Natural killer cell (primary cell): ENCODE measurements around the gene COPS6. TPM values are rescaled to one million over a fixed set of nuclear protein-coding genes. Genes with fewer than 3 reads are reported as not detected.
"Not testable (repeated sequence)": the region's sequence is repeated elsewhere in the genome, so short reads cannot be mapped to it uniquely, and the experiment has no call there.

Experiments used
- ATAC-seq, 3 donors: fragments of 150-1000 bp in 2 of 3; fragments of 200-7000 bp in 1 of 3; cut with Tn5 transposase; 1 replicate in 1 of 3; 2 replicates in 2 of 3; pipeline ENCODE4 v1.10.0; 2021; ENCODE audit warnings: mild to moderate bottlenecking in 2 of 3, moderate library complexity in 2 of 3
- DNase-seq, 2 donors: peaks; one replicate each; pipeline versions ENCODE4 v3.0.0 to v3.0.0-alpha.2; 2013 to 2021; ENCODE audit warnings: mixed read lengths in 1 of 2
- H3K27ac ChIP-seq: one replicate; pipeline ENCODE4 v1.5.1; 2013; ENCODE audit warnings: mild to moderate bottlenecking, low read length
- H3K27me3 ChIP-seq: one replicate; pipeline ENCODE4 v1.6.1; 2013; ENCODE audit warnings: low read length; ENCODE audit not compliant: control insufficient read depth, insufficient read depth
- H3K36me3 ChIP-seq: one replicate; pipeline ENCODE4 v1.6.1; 2013; ENCODE audit warnings: low read length; ENCODE audit not compliant: control insufficient read depth, insufficient read depth
- H3K4me1 ChIP-seq: one replicate; pipeline ENCODE4 v1.6.1; 2013; ENCODE audit warnings: low read length; ENCODE audit not compliant: control insufficient read depth, insufficient read depth
- H3K4me3 ChIP-seq: one replicate; pipeline ENCODE4 v1.5.1; 2013; ENCODE audit warnings: low read length
- H3K9me3 ChIP-seq: one replicate; pipeline ENCODE4 v1.6.1; 2013; ENCODE audit warnings: low read length; ENCODE audit not compliant: control insufficient read depth, insufficient read depth
- H3K27ac Mint-ChIP-seq, 2 donors: one replicate each; pipeline ENCODE4 v1.8.0; 2022; ENCODE audit warnings: mild to moderate bottlenecking in 2 of 2, mixed read lengths in 2 of 2, moderate library complexity in 1 of 2
- H3K27me3 Mint-ChIP-seq, 2 donors: one replicate each; pipeline ENCODE4 v1.8.0; 2022; ENCODE audit warnings: low read depth in 2 of 2, mixed read lengths in 2 of 2
- H3K36me3 Mint-ChIP-seq: one replicate; pipeline ENCODE4 v1.8.0; 2022; ENCODE audit warnings: mixed read lengths
- H3K4me1 Mint-ChIP-seq, 2 donors: one replicate each; pipeline ENCODE4 v1.8.0; 2022; ENCODE audit warnings: mixed read lengths in 2 of 2
- H3K4me3 Mint-ChIP-seq: one replicate; pipeline ENCODE4 v1.8.0; 2022; ENCODE audit warnings: mild to moderate bottlenecking, moderate library complexity, mixed read lengths
- H3K9me3 Mint-ChIP-seq, 2 donors: one replicate each; pipeline ENCODE4 v1.8.0; 2022; ENCODE audit warnings: mixed read lengths in 2 of 2
- WGBS: methylation state at CpG from one replicate; pipeline ENCODE4 v1.1.7; 2013; ENCODE audit warnings: missing lambda C conversion rate; ENCODE audit not compliant: insufficient coverage; 5-methylcytosine and 5-hydroxymethylcytosine counted together
- intact Hi-C: fragments of 100-400 bp; cut with micrococcal nuclease; formaldehyde crosslinking; loops from one replicate; pipeline ENCODE4 v1.14.2; 2022
- total RNA-seq, 4 donors: library from RNA; stranded (reverse); fragments of 120-200 nt in 1 of 4; gene quantifications; one replicate each; pipeline versions ENCODE4 v1.2.3 to v1.2.4, GENCODE V29; 2013 to 2022
- TF ChIP-seq, protein P1 (sequence below): fragments of 200-600 bp; IDR thresholded peaks from one replicate; pipeline ENCODE4 v1.8.0; 2022; ENCODE audit warnings: antibody characterized with exemption

The COPS6 gene
- total RNA-seq, 3 donors from 2014 or later (not counting 1 experiment from before 2014, with no cell fraction given), result 79.0 to 94.6 (median 84.4) TPM

DNA sequence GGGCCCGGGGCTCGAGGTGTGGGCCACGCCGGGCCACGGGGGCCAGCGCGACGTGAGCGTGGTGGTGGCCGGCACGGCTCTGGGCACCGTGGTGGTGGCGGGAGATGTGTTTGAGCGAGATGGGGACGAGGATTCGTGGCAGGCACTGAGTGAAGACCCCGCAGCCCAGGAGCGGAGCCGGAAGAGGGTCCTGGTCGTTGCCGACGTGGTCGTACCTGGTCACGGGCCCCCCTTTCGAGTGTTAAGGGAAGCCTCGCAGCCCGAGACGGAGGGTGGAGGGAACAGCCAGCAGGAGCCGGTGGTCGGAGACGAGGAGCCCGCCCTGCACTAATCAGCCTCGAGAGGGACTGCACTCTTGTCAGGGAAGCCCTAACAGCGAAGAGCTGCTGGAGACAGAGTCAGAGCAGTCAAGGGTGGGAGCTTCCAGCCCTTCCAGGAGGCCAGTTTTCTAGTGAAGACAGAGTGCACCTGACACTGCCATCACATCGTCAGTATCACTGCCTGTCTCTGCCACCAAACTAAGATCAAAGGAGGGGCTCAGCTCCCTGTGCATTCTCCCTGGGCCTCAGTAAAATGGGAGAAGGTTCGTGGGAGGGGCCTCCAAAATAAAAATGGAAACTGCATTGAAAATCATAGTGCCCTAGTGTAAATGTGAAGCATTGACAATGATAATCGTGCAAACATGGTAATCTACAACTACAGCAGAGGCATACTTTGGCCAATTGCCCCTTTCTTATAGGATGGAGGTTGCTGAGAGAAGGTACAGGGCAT lies 39.3 kb downstream of the COPS6 start:
- Mint-ChIP-seq H3K4me3 (peak overlapping the region; percentile 52), H3K27me3 (peaks cover 0 to 4% of the 10 kb centered on the region in 2 donors), H3K36me3 (no peaks in the 10 kb centered on the region), H3K4me1 (peaks cover 30 to 44% of the 10 kb centered on the region in 2 donors), H3K27ac (peak overlapping the region in 1 of 2 donors; percentile 99), H3K9me3 (no peaks in the 10 kb centered on the region)
- H3K36me3 ChIP-seq, result no peaks in the 10 kb centered on the region
- peak overlapping the region; percentile 88 for H3K4me3 ChIP-seq
- TF ChIP-seq, protein P1, sequence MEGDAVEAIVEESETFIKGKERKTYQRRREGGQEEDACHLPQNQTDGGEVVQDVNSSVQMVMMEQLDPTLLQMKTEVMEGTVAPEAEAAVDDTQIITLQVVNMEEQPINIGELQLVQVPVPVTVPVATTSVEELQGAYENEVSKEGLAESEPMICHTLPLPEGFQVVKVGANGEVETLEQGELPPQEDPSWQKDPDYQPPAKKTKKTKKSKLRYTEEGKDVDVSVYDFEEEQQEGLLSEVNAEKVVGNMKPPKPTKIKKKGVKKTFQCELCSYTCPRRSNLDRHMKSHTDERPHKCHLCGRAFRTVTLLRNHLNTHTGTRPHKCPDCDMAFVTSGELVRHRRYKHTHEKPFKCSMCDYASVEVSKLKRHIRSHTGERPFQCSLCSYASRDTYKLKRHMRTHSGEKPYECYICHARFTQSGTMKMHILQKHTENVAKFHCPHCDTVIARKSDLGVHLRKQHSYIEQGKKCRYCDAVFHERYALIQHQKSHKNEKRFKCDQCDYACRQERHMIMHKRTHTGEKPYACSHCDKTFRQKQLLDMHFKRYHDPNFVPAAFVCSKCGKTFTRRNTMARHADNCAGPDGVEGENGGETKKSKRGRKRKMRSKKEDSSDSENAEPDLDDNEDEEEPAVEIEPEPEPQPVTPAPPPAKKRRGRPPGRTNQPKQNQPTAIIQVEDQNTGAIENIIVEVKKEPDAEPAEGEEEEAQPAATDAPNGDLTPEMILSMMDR, result no peak
- H3K27me3 ChIP-seq, result no peaks in the 10 kb centered on the region
- H3K27ac ChIP-seq, result peak overlapping the region; percentile 8
- no peaks in the 10 kb centered on the region for H3K9me3 ChIP-seq
- ATAC-seq (no peak), DNase-seq (peak in 1 of 2 donors; percentile 48)
- H3K4me1 ChIP-seq, result peaks cover 34% of the 10 kb centered on the region
- WGBS, result 4% methylated on average over 37 of the region's 37 CpGs
- intact Hi-C loops, result loop anchor here (1.0 kb wide), 1 partner anchor 9 kb away; the partner anchor contains the start of genes CNPY4 and TAF6

DNA sequence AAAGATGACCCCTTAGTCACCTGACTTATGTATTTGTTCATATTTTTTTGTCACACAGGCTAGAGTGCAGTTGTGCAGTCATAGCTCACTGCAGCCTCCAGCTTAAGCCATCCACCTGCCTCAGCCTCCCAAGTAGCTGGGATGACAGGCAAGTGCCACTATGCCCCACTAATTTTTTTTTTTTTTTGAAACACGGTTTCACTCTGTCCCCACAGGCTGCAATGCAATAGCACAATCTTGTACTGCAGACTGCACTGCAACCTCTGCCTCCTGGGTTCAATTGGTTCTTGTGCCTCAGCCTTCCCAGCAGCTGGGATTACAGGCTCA lies 39.8 kb downstream of the COPS6 start:
- Mint-ChIP-seq H3K4me3 (peak overlapping the region; percentile 52), H3K36me3 (no peaks in the 10 kb centered on the region), H3K27ac (no peak overlapping the region), H3K27me3 (peaks cover 0 to 4% of the 10 kb centered on the region in 2 donors), H3K4me1 (peaks cover 30 to 44% of the 10 kb centered on the region in 2 donors), H3K9me3 (no peaks in the 10 kb centered on the region)
- ATAC-seq (no peak), DNase-seq (no peak)
- H3K4me3 ChIP-seq, result no peak overlapping the region
- no peaks in the 10 kb centered on the region for H3K27me3 ChIP-seq
- intact Hi-C loops, result no loop called here
- H3K4me1 ChIP-seq, result peaks cover 34% of the 10 kb centered on the region
- no peaks in the 10 kb centered on the region for H3K36me3 ChIP-seq
- H3K27ac ChIP-seq, result no peak overlapping the region
- TF ChIP-seq, protein P1, result no peak
- 88% methylated on average over 1 of the region's 1 CpG for WGBS
- H3K9me3 ChIP-seq, result no peaks in the 10 kb centered on the region

DNA sequence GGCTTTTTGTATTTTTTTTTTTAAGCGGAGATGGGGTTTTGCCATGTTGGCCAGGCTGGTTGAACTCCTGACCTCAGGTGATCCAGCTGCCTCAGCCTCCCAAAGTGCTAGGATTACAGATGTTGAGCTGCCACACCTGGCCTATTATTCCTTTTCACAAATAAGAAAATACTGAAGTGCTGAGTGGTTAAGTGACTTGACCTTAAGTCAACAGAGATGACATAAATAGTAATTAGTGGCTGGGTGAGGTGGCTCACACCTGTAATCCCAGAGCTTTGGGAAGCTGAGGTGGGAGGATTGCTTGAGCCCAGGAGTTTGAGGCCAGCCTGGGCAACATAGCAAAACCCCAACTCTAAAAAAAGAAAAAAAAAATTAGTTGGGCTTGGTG lies 41.4 kb downstream of the COPS6 start:
- not testable (repeated sequence) for H3K9me3 ChIP-seq, H3K27me3 ChIP-seq, H3K27me3 Mint-ChIP-seq, H3K27ac ChIP-seq, DNase-seq, H3K4me3 Mint-ChIP-seq, H3K36me3 Mint-ChIP-seq, H3K4me3 ChIP-seq, H3K27ac Mint-ChIP-seq, H3K36me3 ChIP-seq, H3K9me3 Mint-ChIP-seq, ATAC-seq
- peaks cover 27% of the 10 kb centered on the region for H3K4me1 ChIP-seq
- H3K4me1 Mint-ChIP-seq, result peaks cover 22 to 36% of the 10 kb centered on the region in 2 donors
- intact Hi-C loops, result loop anchor here (2.0 to 5.0 kb wide), 3 partner anchors 87 to 151 kb away; partner anchors contain the start of gene PVRIG
- 100% methylated on average over 1 of the region's 1 CpG for WGBS

DNA sequence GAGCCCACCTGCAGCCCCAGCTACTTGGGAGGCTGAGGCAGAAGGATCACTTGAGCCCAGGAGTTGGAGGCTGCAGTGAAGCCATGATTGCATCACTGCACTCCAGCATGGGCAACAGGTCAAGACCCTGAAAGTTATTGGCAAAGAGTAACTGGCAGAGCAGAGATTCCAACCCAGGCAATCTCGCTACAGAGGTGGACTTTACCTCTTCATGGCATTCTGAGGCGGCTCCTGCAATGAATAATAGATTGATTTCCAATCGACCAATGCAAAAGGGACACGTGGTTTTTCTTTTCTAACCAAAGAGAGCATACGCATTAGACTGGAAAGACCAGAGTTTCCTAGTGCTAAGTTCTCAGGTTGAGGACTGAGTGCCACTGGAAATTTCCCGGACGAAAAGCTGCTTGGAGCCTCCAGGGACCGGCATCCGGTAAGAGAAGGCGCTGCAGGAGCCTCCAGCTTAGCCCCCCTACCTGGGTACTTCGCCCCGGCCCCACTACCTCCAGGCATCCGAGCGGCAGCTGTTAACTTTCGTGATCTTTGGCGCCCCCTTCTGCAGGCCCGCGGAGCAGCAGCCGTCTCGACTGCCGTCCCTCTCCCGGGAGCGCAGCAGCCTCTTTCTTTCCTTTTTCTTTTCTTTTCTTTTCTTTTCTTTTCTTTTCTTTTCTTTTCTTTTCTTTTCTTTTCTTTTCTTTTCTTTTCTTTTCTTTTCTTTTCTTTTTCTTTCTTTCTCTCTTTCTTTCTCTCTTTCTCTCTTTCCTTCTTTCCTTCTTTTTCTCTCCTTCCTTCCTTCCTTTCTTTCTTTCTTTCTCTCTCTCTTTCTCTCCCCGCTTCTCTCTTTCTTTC lies 42.1 kb downstream of the COPS6 start:
- intact Hi-C loops, result loop anchor here (2.0 to 5.0 kb wide), 3 partner anchors 86 to 152 kb away; partner anchors contain the start of gene PVRIG
- TF ChIP-seq, protein P1, result peak; percentile 99

More for the DNA sequence above, 42.1 kb downstream of the COPS6 start:
- no peaks in the 10 kb centered on the region for H3K36me3 Mint-ChIP-seq
- peak in 2 of 3 donors; percentile 25 to 28 for ATAC-seq
- Histone ChIP-seq H3K4me3 (no peak overlapping the region), H3K9me3 (no peaks in the 10 kb centered on the region), H3K36me3 (no peaks in the 10 kb centered on the region), H3K4me1 (peaks cover 21% of the 10 kb centered on the region), H3K27ac (no peak overlapping the region), H3K27me3 (no peaks in the 10 kb centered on the region)
- H3K27me3 Mint-ChIP-seq, result peaks cover 0 to 6% of the 10 kb centered on the region in 2 donors
- H3K4me1 Mint-ChIP-seq, result peaks cover 17 to 32% of the 10 kb centered on the region in 2 donors
- peak; percentile 84 to 90 for DNase-seq
- 15% methylated on average over 24 of the region's 24 CpGs for WGBS
- H3K4me3 Mint-ChIP-seq, result peak overlapping the region; percentile 58
- no peak overlapping the region for H3K27ac Mint-ChIP-seq
- H3K9me3 Mint-ChIP-seq, result no peaks in the 10 kb centered on the region
